GM12878 (cell line): Measurements from ENCODE around the gene EFCAB10. TPM values are rescaled to one million over a fixed set of nuclear protein-coding genes. Genes with fewer than 3 reads are reported as not detected.
A peak's percentile ranks its signal among the peaks of the same experiment; 100 is the strongest.
"Not testable (repeated sequence)": the region's sequence is repeated elsewhere in the genome, so short reads cannot be mapped to it uniquely, and the experiment has no call there.

Source experiments
- ATAC-seq: fragments of 200-7000 bp; cut with Tn5 transposase; 3 replicates; pipeline ENCODE4 v1.9.1; 2020; ENCODE audit warnings: mild to moderate bottlenecking, moderate library complexity
- BruUV-seq: library from RNA; stranded (reverse); fragments of 400-500 nt; replicated peaks from 2 replicates; lab custom pipeline; 2021; lab: Mats Ljungman, UMichigan
- CTCF ChIA-PET: fragments of 300-600 bp; sonication (Branson Sonifier 250); formaldehyde crosslinking; extraction: SDS; loops from one replicate; lab custom pipeline; 2021; ENCODE audit warnings: inconsistent platforms; lab: Yijun Ruan, JAX
- POLR2A ChIA-PET: fragments of 350-600 bp; formaldehyde crosslinking; extraction: SDS; loops from one replicate; lab custom pipeline; 2021; ENCODE audit warnings: inconsistent platforms; lab: Charles Lee
- RAD21 ChIA-PET: fragments of 300-600 bp; sonication (Branson Sonifier 250); formaldehyde crosslinking; loops from one replicate; lab custom pipeline; 2023; ENCODE audit warnings: antibody characterized with exemption; ENCODE audit not compliant: unreplicated experiment; lab: Charles Lee
- SMC1A ChIA-PET: fragments of 300-600 bp; sonication (Branson Sonifier 250); formaldehyde crosslinking; loops from one replicate; lab custom pipeline; 2023; ENCODE audit not compliant: unreplicated experiment, uncharacterized antibody; lab: Charles Lee
- DNase-seq: peaks from one replicate; pipeline ENCODE4 v3.0.0-alpha.2; 2011; ENCODE audit warnings: low read depth, low spot score
- FAIRE-seq: peaks from 3 replicates; lab custom pipeline; 2011; peaks lifted over from hg19 to GRCh38; lab: Jason Lieb, UNC
- H2AFZ ChIP-seq: 2 replicates; pipeline ENCODE4 v1.6.0; 2011; ENCODE audit warnings: low read depth, low read length, control low read depth; ENCODE audit not compliant: control insufficient read depth
- H3K27ac ChIP-seq: 2 replicates; pipeline ENCODE4 v1.5.1; 2011; ENCODE audit warnings: control low read depth; ENCODE audit not compliant: control insufficient read depth, insufficient read depth
- H3K27me3 ChIP-seq, 2 experiments: replicated peaks in 1 of 2; 2 replicates each; pipeline versions ENCODE4 v1.6.0 to v1.6.1; 2011; ENCODE audit warnings: low read length in 1 of 2; ENCODE audit not compliant: control insufficient read depth in 2 of 2, insufficient read depth in 2 of 2
- H3K36me3 ChIP-seq, 2 experiments: 2 replicates each; pipeline ENCODE4 v1.5.1; 2011; ENCODE audit warnings: low read length in 1 of 2; ENCODE audit not compliant: control insufficient read depth in 2 of 2, insufficient read depth in 2 of 2
- H3K4me1 ChIP-seq: 2 replicates; pipeline ENCODE4 v1.6.1; 2011; ENCODE audit warnings: mild to moderate bottlenecking, low read length, moderate library complexity, mixed read lengths; ENCODE audit not compliant: control insufficient read depth, insufficient read depth
- H3K4me2 ChIP-seq: 2 replicates; pipeline ENCODE4 v1.6.0; 2011; ENCODE audit warnings: control low read depth; ENCODE audit not compliant: control insufficient read depth, insufficient read depth
- H3K4me3 ChIP-seq: fragments of 200-600 bp; sonication (generic); 2 replicates; pipeline ENCODE4 v1.5.1; 2016
- H3K79me2 ChIP-seq: 2 replicates; pipeline ENCODE4 v1.6.0; 2011; ENCODE audit warnings: low read length; ENCODE audit not compliant: control insufficient read depth, insufficient read depth
- H3K9ac ChIP-seq: 2 replicates; pipeline ENCODE4 v1.8.0; 2011; ENCODE audit warnings: low read length, control low read depth, mixed read lengths; ENCODE audit not compliant: control insufficient read depth, insufficient read depth
- H3K9me3 ChIP-seq: replicated peaks from 3 replicates; pipeline ENCODE4 v1.5.1; 2011; ENCODE audit warnings: mild to moderate bottlenecking, low read length; ENCODE audit not compliant: control insufficient read depth, insufficient read depth
- H4K20me1 ChIP-seq: 2 replicates; pipeline ENCODE4 v1.6.0; 2011; ENCODE audit not compliant: control insufficient read depth, insufficient read depth
- BCL11A ChIP-seq: IDR thresholded peaks from 2 replicates; pipeline ENCODE4 v1.6.1; 2011; ENCODE audit warnings: low read depth, low read length
- CHD4 ChIP-seq: fragments of 200-600 bp; sonication (generic); IDR thresholded peaks from 2 replicates; pipeline ENCODE4 v1.6.1; 2016; ENCODE audit warnings: mild to moderate bottlenecking
- GATAD2B ChIP-seq: fragments of 450-650 bp; conservative IDR thresholded peaks from 2 replicates; pipeline ENCODE4 v1.6.1; 2017; ENCODE audit warnings: low read depth, mild to moderate bottlenecking, moderate library complexity
- IKZF2 ChIP-seq, 2 experiments: fragments of 450-650 bp; IDR thresholded peaks; 2 replicates each; pipeline ENCODE4 v1.6.1; 2017; ENCODE audit warnings: mild to moderate bottlenecking in 2 of 2, moderate library complexity in 2 of 2
- IRF5 ChIP-seq: fragments of 450-650 bp; IDR thresholded peaks from 2 replicates; pipeline ENCODE4 v1.6.1; 2017; ENCODE audit warnings: borderline replicate concordance
- NFYA ChIP-seq: IDR thresholded peaks from 2 replicates; pipeline ENCODE4 v1.6.1; 2011; ENCODE audit warnings: low read depth, mild to moderate bottlenecking, low read length, improper control_type of control experiment, borderline replicate concordance
- SIX5 ChIP-seq: IDR thresholded peaks from 2 replicates; pipeline ENCODE4 v1.6.1; 2011; ENCODE audit warnings: mild to moderate bottlenecking, low read depth, low read length, moderate library complexity; ENCODE audit not compliant: severe bottlenecking
- SP1 ChIP-seq: IDR thresholded peaks from one replicate; pipeline ENCODE4 v1.6.1; 2011; ENCODE audit warnings: low read depth, low read length
- SPI1 ChIP-seq: IDR thresholded peaks from 2 replicates; pipeline ENCODE4 v1.6.1; 2011; ENCODE audit warnings: low read depth, mild to moderate bottlenecking, low read length, moderate library complexity, borderline replicate concordance; ENCODE audit not compliant: insufficient read depth
- ZNF687 ChIP-seq: fragments of 450-650 bp; IDR thresholded peaks from 2 replicates; pipeline ENCODE4 v1.6.1; 2017; ENCODE audit warnings: mild to moderate bottlenecking, moderate library complexity
- WGBS: methylation state at CpG from one replicate; pipeline ENCODE4 v1.1.6; 2016; ENCODE audit warnings: low lambda C conversion rate; ENCODE audit not compliant: insufficient replicate concordance, insufficient coverage; ENCODE audit errors: missing lambda C conversion rate; 5-methylcytosine and 5-hydroxymethylcytosine counted together
- in situ Hi-C: fragments of 300-500 bp; cut with MboI; formaldehyde crosslinking; loops from 9 replicates; pipeline ENCODE4 v1.14.3; 2018; ENCODE audit warnings: mixed read lengths
- intact Hi-C: fragments of 100-400 bp; cut with micrococcal nuclease; formaldehyde crosslinking; loops from one replicate; pipeline ENCODE4 v1.14.2; 2022; ENCODE audit not compliant: unreplicated experiment
- polyA plus RNA-seq, 11 experiments: library from polyadenylated mRNA; depleted of rRNA in 4 of 11; unstranded in 6 of 11; stranded (reverse) in 5 of 11; fragments of >200 nt; fragmentation: Nextera tagmentation in 4 of 11; fragmentation: Illumina TruSeq in 1 of 11; extraction: Ambion mirVana in 4 of 11; extraction: Trizol in 1 of 11; gene quantifications; 1 replicate in 1 of 11; 2 replicates in 10 of 11; pipeline versions ENCODE4 v1.2.1 to v1.2.3, GENCODE V29; 2011 to 2016; ENCODE audit warnings: inconsistent platforms in 2 of 11, missing spikeins in 2 of 11, low read depth in 1 of 11
- total RNA-seq, 4 experiments: library from RNA; depleted of rRNA in 3 of 4; stranded (reverse); fragments of >200 nt in 3 of 4; fragmentation: Illumina TruSeq in 1 of 4; extraction: Trizol in 1 of 4; gene quantifications; 2 replicates each; pipeline versions ENCODE4 v1.2.1 to v1.2.3, GENCODE V29; 2013 to 2021
- TF ChIP-seq, protein P1 (sequence below): IDR thresholded peaks from 2 replicates; pipeline ENCODE4 v1.6.1; 2012; ENCODE audit warnings: low read length, inconsistent platforms

The EFCAB10 gene
- total and polyA plus RNA-seq, 10 of the 15 experiments (the other 5 are each of a cell fraction or from before 2014, with no cell fraction given), result 0.38 to 1.0 (median 0.54) TPM; not detected in 6

- WGBS, result 28% methylated on average over 4 of the region's 4 CpGs
- intact Hi-C loops, result loop anchor here (10.0 kb wide), 1 partner anchor 870 kb away; no protein-coding TSS in a partner anchor
- no peak for TF ChIP-seq GATAD2B
- TF ChIP-seq NFYA, result no peak
- TF ChIP-seq IRF5, result no peak
- TF ChIP-seq, protein P1, sequence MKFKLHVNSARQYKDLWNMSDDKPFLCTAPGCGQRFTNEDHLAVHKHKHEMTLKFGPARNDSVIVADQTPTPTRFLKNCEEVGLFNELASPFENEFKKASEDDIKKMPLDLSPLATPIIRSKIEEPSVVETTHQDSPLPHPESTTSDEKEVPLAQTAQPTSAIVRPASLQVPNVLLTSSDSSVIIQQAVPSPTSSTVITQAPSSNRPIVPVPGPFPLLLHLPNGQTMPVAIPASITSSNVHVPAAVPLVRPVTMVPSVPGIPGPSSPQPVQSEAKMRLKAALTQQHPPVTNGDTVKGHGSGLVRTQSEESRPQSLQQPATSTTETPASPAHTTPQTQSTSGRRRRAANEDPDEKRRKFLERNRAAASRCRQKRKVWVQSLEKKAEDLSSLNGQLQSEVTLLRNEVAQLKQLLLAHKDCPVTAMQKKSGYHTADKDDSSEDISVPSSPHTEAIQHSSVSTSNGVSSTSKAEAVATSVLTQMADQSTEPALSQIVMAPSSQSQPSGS, result no peak
- peak in 1 of 2 experiments; percentile 26; a peak in 1 of 4 replicates for TF ChIP-seq IKZF2 (IDR thresholded peaks at IDR 0.05)
- no peak for TF ChIP-seq SIX5
- TF ChIP-seq CHD4, result no peak
- no peak for TF ChIP-seq SP1
- TF ChIP-seq BCL11A, result no peak
- TF ChIP-seq ZNF687, result no peak
- TF ChIP-seq SPI1, result peak; percentile 80
- TF ChIP-seq, all 136 proteins: peak for 2
Measured at GRCh38 chr7:105524840-105525239, 56.5 kb downstream of the EFCAB10 start.

GRCh38 chr7:105524423-105524822 lies 56.9 kb downstream of the EFCAB10 start:
- FAIRE-seq, H2AFZ ChIP-seq, BruUV-seq, H3K4me1 ChIP-seq, H3K9me3 ChIP-seq, ATAC-seq, DNase-seq, H4K20me1 ChIP-seq, CTCF ChIA-PET, H3K4me3 ChIP-seq, in situ Hi-C loops, H3K9ac ChIP-seq, H3K27ac ChIP-seq, H3K4me2 ChIP-seq, RAD21 ChIA-PET, H3K36me3 ChIP-seq, H3K27me3 ChIP-seq: not testable (repeated sequence)
- 93% methylated on average over 11 of the region's 11 CpGs for WGBS
- intact Hi-C loops, result loop anchor here (10.0 kb wide), 1 partner anchor 870 kb away; no protein-coding TSS in a partner anchor
- ChIA-PET SMC1A (interaction anchor here (2.1 kb wide), 1 partner anchor 7 kb away, joined by 9 read pairs; the partner anchor contains the start of gene RINT1), POLR2A (interaction anchor here (0.6 to 2.7 kb wide), 3 partner anchors 7 to 512 kb away, joined by 3 to 8 read pairs (median 4); partner anchors contain the start of gene RINT1)
- H3K79me2 ChIP-seq, result peaks cover 17% of the 10 kb centered on the region

More at GRCh38 chr7:105524840-105525239, 56.5 kb downstream of the EFCAB10 start:
- ChIA-PET CTCF (no interaction called here), RAD21 (no interaction called here), POLR2A (interaction anchor here (0.6 to 1.2 kb wide), 2 partner anchors 41 to 513 kb away, joined by 3 to 4 read pairs; no protein-coding TSS in a partner anchor), SMC1A (no interaction called here)
- Histone ChIP-seq H2AFZ (no peak overlapping the region), H3K4me1 (peaks cover 7% of the 10 kb centered on the region; the same call in 1 of the 2 replicates), H4K20me1 (no peaks in the 10 kb centered on the region), H3K36me3 (no peaks in the 10 kb centered on the region), H3K4me2 (no peak overlapping the region), H3K27ac (no peak overlapping the region), H3K79me2 (peaks cover 13% of the 10 kb centered on the region), H3K4me3 (no peak overlapping the region), H3K27me3 (no peaks in the 10 kb centered on the region; a peak in 1 of 4 replicates), H3K9me3 (no peaks in the 10 kb centered on the region), H3K9ac (no peak overlapping the region)
- ATAC-seq (no peak), DNase-seq (no peak), FAIRE-seq (no peak)
- in situ Hi-C loops, result no loop called here
- no TSS peak for BruUV-seq
